ENCODE measurements around the gene ZNF710. TPM values are rescaled to one million over a fixed set of nuclear protein-coding genes. Genes with fewer than 3 reads are reported as not detected.

ZNF710 gene
- total RNA-seq, 1 experiment from 2014 or later: 10.0 TPM

DNA sequence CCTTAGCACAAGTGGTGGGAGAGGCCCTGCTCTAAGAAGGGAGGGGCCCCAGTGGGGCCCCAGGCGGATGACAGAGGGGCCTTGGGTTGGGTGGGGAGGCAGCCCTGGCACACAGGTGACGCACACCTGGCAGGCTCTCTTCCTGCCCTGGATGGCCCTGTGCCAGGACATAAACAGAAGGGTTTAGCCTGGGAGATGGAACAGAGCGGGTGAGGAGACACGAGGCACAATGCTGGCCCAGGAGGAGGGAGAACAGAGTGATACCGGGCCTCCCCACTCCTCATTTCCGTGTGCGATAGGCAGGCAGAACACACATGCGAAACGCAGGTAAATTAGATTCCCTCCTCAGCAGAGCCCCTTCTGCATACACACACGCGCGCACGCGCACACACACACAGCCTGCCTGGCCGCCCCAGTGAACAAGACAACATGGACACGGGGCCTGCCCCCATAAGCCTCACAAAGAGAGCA lies 61.4 kb downstream of the ZNF710 start:
- H3K4me1 ChIP-seq (ENCODE audit: control insufficient read depth in 1 of 2, insufficient read depth in 2 of 2, low read length in 2 of 2): peaks cover 3 to 17% of the 10 kb centered on the region in 2 experiments; a peak in 3 of 4 replicates
- ATAC-seq (no peak), DNase-seq (ENCODE audit: low read depth, low spot score) (no peak)
- no peaks in the 10 kb centered on the region for H4K20me1 ChIP-seq (ENCODE audit: insufficient read depth)
- no TSS peak for BruUV-seq (replicated peaks)
- ChIA-PET CTCF (no interaction called here), POLR2A (interaction anchor here (0.5 kb wide), 1 partner anchor 113 kb away, joined by 3 read pairs; no protein-coding TSS in a partner anchor), RAD21 (ENCODE audit: low non-redundant PET in 1 of 2, low total read pairs in 2 of 2, uncharacterized antibody in 2 of 2, unreplicated experiment in 2 of 2) (no interaction called here)
- no peak overlapping the region for H3K27ac ChIP-seq (ENCODE audit: low read depth, low read length)
- no peak overlapping the region for H3K4me3 ChIP-seq (replicated peaks in 1 of 2; ENCODE audit: low read depth in 1 of 2, low read length in 2 of 2)
- H3K27me3 ChIP-seq (ENCODE audit: insufficient read depth, low read length): no peaks in the 10 kb centered on the region
- H3K9me3 ChIP-seq (ENCODE audit: control insufficient read depth in 1 of 2, insufficient read depth in 1 of 2, low read depth in 1 of 2, low read length in 2 of 2): no peaks in the 10 kb centered on the region
- TF ChIP-seq TCF7L2 (IDR thresholded peaks at IDR 0.05; ENCODE audit: borderline replicate concordance, extremely low read depth, insufficient read depth, insufficient read length) (no peak), SP1 (IDR thresholded peaks at IDR 0.05; ENCODE audit: low read depth) (no peak), POLR2A (IDR thresholded peaks at IDR 0.05; ENCODE audit: borderline replicate concordance, extremely low read depth, insufficient read depth, insufficient read length) (no peak), SIN3A (IDR thresholded peaks at IDR 0.05; ENCODE audit: low read depth) (no peak), SRF (IDR thresholded peaks at IDR 0.05; ENCODE audit: low read depth) (no peak), ATF3 (IDR thresholded peaks at IDR 0.05) (no peak), EGR1 (IDR thresholded peaks at IDR 0.05; ENCODE audit: low read depth) (no peak)
- TF ChIP-seq, protein P1, sequence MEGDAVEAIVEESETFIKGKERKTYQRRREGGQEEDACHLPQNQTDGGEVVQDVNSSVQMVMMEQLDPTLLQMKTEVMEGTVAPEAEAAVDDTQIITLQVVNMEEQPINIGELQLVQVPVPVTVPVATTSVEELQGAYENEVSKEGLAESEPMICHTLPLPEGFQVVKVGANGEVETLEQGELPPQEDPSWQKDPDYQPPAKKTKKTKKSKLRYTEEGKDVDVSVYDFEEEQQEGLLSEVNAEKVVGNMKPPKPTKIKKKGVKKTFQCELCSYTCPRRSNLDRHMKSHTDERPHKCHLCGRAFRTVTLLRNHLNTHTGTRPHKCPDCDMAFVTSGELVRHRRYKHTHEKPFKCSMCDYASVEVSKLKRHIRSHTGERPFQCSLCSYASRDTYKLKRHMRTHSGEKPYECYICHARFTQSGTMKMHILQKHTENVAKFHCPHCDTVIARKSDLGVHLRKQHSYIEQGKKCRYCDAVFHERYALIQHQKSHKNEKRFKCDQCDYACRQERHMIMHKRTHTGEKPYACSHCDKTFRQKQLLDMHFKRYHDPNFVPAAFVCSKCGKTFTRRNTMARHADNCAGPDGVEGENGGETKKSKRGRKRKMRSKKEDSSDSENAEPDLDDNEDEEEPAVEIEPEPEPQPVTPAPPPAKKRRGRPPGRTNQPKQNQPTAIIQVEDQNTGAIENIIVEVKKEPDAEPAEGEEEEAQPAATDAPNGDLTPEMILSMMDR (IDR thresholded peaks at IDR 0.05 in 2 of 3, conservative IDR thresholded peaks at IDR 0.05 in 1 of 3; ENCODE audit: borderline replicate concordance in 1 of 3, insufficient read depth in 1 of 3, low read depth in 2 of 3, low read length in 2 of 3): no peak
- TF ChIP-seq, protein P2, sequence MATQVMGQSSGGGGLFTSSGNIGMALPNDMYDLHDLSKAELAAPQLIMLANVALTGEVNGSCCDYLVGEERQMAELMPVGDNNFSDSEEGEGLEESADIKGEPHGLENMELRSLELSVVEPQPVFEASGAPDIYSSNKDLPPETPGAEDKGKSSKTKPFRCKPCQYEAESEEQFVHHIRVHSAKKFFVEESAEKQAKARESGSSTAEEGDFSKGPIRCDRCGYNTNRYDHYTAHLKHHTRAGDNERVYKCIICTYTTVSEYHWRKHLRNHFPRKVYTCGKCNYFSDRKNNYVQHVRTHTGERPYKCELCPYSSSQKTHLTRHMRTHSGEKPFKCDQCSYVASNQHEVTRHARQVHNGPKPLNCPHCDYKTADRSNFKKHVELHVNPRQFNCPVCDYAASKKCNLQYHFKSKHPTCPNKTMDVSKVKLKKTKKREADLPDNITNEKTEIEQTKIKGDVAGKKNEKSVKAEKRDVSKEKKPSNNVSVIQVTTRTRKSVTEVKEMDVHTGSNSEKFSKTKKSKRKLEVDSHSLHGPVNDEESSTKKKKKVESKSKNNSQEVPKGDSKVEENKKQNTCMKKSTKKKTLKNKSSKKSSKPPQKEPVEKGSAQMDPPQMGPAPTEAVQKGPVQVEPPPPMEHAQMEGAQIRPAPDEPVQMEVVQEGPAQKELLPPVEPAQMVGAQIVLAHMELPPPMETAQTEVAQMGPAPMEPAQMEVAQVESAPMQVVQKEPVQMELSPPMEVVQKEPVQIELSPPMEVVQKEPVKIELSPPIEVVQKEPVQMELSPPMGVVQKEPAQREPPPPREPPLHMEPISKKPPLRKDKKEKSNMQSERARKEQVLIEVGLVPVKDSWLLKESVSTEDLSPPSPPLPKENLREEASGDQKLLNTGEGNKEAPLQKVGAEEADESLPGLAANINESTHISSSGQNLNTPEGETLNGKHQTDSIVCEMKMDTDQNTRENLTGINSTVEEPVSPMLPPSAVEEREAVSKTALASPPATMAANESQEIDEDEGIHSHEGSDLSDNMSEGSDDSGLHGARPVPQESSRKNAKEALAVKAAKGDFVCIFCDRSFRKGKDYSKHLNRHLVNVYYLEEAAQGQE (IDR thresholded peaks at IDR 0.05; ENCODE audit: low read depth): no peak
- TF ChIP-seq, protein P3, sequence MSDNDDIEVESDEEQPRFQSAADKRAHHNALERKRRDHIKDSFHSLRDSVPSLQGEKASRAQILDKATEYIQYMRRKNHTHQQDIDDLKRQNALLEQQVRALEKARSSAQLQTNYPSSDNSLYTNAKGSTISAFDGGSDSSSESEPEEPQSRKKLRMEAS (IDR thresholded peaks at IDR 0.05): no peak
- H2AFZ ChIP-seq (ENCODE audit: low read depth, low read length, poor library complexity, severe bottlenecking): no peak overlapping the region
- no peaks in the 10 kb centered on the region for H3K79me2 ChIP-seq (ENCODE audit: insufficient read depth, low read length)
- H3K9ac ChIP-seq (ENCODE audit: low read length): no peak overlapping the region
- intact Hi-C loops (cut with micrococcal nuclease): no loop called here
- no peak overlapping the region for H3K4me2 ChIP-seq (ENCODE audit: low read length)
- H3K36me3 ChIP-seq (ENCODE audit: control insufficient read depth in 1 of 2, insufficient read depth in 2 of 2, low read length in 2 of 2): no peaks in the 10 kb centered on the region
- H3K9me2 ChIP-seq (ENCODE audit: insufficient read depth): no peaks in the 10 kb centered on the region
